ENCODE data around the gene BCL11A.
"Not testable (repeated sequence)": the region's sequence is repeated elsewhere in the genome, so short reads cannot be mapped to it uniquely, and the experiment has no call there.

DNA sequence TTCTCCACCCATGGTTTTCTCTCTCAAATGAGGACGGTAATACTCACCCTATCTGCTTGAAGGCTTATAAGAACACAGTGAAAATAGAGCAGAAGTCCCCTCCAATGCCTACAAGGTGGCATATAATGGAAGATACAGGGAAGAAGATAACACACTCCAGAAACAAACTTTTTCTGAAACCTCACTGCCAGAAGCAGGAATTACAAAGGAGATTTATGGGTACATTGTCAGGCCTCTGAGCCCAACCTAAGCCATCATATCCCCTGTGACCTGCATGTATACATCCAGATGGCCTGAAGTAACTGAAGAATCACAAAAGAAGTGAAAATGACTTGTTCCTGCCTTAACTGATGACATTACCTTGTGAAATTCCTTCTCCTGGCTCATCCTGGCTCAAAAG lies 136.2 kb downstream of the BCL11A start:
- TF ChIP-seq, protein P1, sequence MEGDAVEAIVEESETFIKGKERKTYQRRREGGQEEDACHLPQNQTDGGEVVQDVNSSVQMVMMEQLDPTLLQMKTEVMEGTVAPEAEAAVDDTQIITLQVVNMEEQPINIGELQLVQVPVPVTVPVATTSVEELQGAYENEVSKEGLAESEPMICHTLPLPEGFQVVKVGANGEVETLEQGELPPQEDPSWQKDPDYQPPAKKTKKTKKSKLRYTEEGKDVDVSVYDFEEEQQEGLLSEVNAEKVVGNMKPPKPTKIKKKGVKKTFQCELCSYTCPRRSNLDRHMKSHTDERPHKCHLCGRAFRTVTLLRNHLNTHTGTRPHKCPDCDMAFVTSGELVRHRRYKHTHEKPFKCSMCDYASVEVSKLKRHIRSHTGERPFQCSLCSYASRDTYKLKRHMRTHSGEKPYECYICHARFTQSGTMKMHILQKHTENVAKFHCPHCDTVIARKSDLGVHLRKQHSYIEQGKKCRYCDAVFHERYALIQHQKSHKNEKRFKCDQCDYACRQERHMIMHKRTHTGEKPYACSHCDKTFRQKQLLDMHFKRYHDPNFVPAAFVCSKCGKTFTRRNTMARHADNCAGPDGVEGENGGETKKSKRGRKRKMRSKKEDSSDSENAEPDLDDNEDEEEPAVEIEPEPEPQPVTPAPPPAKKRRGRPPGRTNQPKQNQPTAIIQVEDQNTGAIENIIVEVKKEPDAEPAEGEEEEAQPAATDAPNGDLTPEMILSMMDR (IDR thresholded peaks at IDR 0.05; ENCODE audit: insufficient read depth, low read depth, low read length), result not testable (repeated sequence)
- not testable (repeated sequence) for TF ChIP-seq EZH2 (IDR thresholded peaks at IDR 0.05; ENCODE audit: insufficient read depth, low read length)
